Hepatocyte (in vitro differentiated cells): Measurements from ENCODE around the gene ARL3.

Experiments used
- CTCF ChIP-seq: fragments of 200-600 bp; sonication (generic); IDR thresholded peaks from 2 replicates; pipeline ENCODE4 v1.5.1; 2016; ENCODE audit warnings: antibody characterized with exemption, mild to moderate bottlenecking; ENCODE audit not compliant: poor library complexity
- EZH2 ChIP-seq: fragments of 200-600 bp; sonication (generic); IDR thresholded peaks from 2 replicates; pipeline ENCODE4 v1.6.1; 2016; ENCODE audit warnings: antibody characterized with exemption, mild to moderate bottlenecking, borderline replicate concordance
- EZH2phosphoT487 ChIP-seq: fragments of 200-600 bp; sonication (generic); IDR thresholded peaks from one replicate; pipeline ENCODE4 v1.6.1; 2018; ENCODE audit warnings: antibody characterized with exemption, mild to moderate bottlenecking, low read depth, moderate library complexity; ENCODE audit not compliant: unreplicated experiment, severe bottlenecking

GRCh38 chr10:102721954-102722353, 7.8 kb upstream of the ARL3 start:
- TF ChIP-seq CTCF, result no peak
- TF ChIP-seq EZH2phosphoT487, result no peak
- no peak for TF ChIP-seq EZH2
